ENCODE measurements around the gene NOS3.

NOS3 gene

GRCh38 chr7:151057989-151058780 is 67.4 kb downstream of the NOS3 start:
- peak overlapping the region; percentile 92 for H3K27ac ChIP-seq
- no peak for TF ChIP-seq CTCF (conservative IDR thresholded peaks at IDR 0.05)

- peak overlapping the region; percentile 92 for H3K27ac ChIP-seq
- no peak for TF ChIP-seq CTCF (conservative IDR thresholded peaks at IDR 0.05)
Observed at GRCh38 chr7:151058781-151059366, 68.1 kb downstream of the NOS3 start.

- peak within 1 kb of the TSS; percentile 92 for H3K27ac ChIP-seq
- peak; percentile 63 for TF ChIP-seq CTCF (conservative IDR thresholded peaks at IDR 0.05)
Observed at GRCh38 chr7:151059367-151060112, 68.7 kb downstream of the NOS3 start, which contains the start of gene SLC4A2. Gene SLC4A2, plus strand, starts transcription at chr7:151059589. Its CDS starts 2,399 bp downstream, at chr7:151061988.

- TF ChIP-seq CTCF (conservative IDR thresholded peaks at IDR 0.05): 0 out of 2 replicates have a peak, but pooled peaks have one; percentile 15
- H3K27ac ChIP-seq: peak overlapping the region; percentile 92
Observed at GRCh38 chr7:151060113-151060415, 69.2 kb downstream of the NOS3 start.

GRCh38 chr7:151060416-151061212 is 69.8 kb downstream of the NOS3 start:
- TF ChIP-seq CTCF (conservative IDR thresholded peaks at IDR 0.05): no peak
- peak overlapping the region; percentile 92 for H3K27ac ChIP-seq

GRCh38 chr7:151061213-151062110 is 70.6 kb downstream of the NOS3 start:
- no peak for TF ChIP-seq CTCF (conservative IDR thresholded peaks at IDR 0.05)
- H3K27ac ChIP-seq: peak overlapping the region; percentile 92

All from VCaP (cell line).